ENCODE measurements around the gene ZNF746.

- no peak for TF ChIP-seq USF2 (IDR thresholded peaks at IDR 0.05)
- TF ChIP-seq EHMT2 (IDR thresholded peaks at IDR 0.05; ENCODE audit: low read depth) = no peak
- no peak for TF ChIP-seq CTCF (IDR thresholded peaks at IDR 0.05)
- TF ChIP-seq REST (IDR thresholded peaks at IDR 0.05) = no peak
- TF ChIP-seq NR3C1 (IDR thresholded peaks at IDR 0.05) = no peak
- TF ChIP-seq POLR2A (IDR thresholded peaks at IDR 0.05; ENCODE audit: low read length) = no peak
- no peak for TF ChIP-seq MAFK (IDR thresholded peaks at IDR 0.05; ENCODE audit: partially characterized antibody)
- no peak for TF ChIP-seq RARB (CRISPR knock-in tag; IDR thresholded peaks at IDR 0.05)
- TF ChIP-seq SMC3 (IDR thresholded peaks at IDR 0.05) = no peak
Measured at GRCh38 chr7:149500910-149501309, 3.3 kb upstream of the ZNF746 start.

All from A549 (cell line).